ENCODE results near the gene PRRG2.
A peak's percentile ranks its signal among the peaks of the same experiment; 100 is the strongest.

DNA sequence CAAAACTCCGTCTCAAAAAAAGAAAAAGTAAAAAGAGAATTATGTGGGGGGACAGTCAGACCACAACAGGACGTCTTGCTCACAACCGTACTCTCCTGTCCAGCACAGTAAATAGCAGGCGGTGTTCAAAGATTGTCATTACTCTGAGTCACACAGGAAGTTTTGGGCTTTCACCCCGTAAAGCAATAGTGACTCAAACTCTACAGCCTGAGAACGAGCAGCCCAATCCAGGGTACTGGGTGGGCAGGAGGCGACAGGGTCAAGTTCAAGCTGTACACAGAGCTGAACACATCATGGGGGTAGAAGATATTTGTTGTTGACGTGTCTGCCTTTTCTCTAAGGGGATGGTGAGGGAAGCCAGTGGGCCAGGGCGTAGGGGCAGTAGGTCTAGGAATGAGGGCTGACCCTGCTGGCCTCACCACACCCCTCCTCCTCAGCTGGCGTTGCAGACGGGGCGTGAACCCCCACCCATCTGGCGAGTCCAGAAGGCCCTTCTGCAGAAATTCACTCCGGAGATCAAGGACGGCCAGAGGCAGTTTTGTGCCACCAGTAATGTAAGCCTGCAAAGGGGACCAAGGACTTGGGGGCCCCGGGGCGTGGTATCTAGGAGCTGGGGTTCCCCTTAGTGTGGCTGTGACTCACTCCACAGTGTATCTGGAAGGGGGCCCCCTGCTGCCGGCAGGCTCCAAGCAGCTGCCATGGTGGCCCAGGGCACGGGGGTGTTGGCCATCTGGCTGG is 33.1 kb downstream of the PRRG2 start:
- TF ChIP-seq EZH2phosphoT487 (IDR thresholded peaks at IDR 0.05; ENCODE audit: borderline replicate concordance, low read depth) (no peak), RCOR1 (IDR thresholded peaks at IDR 0.05; ENCODE audit: low read length) (no peak), FOXJ3 (CRISPR knock-in tag; IDR thresholded peaks at IDR 0.05) (no peak), ZBTB33 (IDR thresholded peaks at IDR 0.05; ENCODE audit: borderline replicate concordance, low read depth) (no peak), PBX3 (IDR thresholded peaks at IDR 0.05) (no peak), TEAD4 (IDR thresholded peaks at IDR 0.05; ENCODE audit: borderline replicate concordance, insufficient read depth) (no peak), NFIC (IDR thresholded peaks at IDR 0.05; ENCODE audit: borderline replicate concordance) (no peak), POLR2AphosphoS5 (IDR thresholded peaks at IDR 0.05; ENCODE audit: low read depth, low read length) (no peak), YY1 (IDR thresholded peaks at IDR 0.05; ENCODE audit: low read depth) (no peak), REST (IDR thresholded peaks at IDR 0.05; ENCODE audit: low read depth, low read length) (no peak), EP300 (IDR thresholded peaks at IDR 0.05; ENCODE audit: borderline replicate concordance in 1 of 2, low read depth in 1 of 2, low read length in 1 of 2) (no peak)
- TF ChIP-seq, protein P1, sequence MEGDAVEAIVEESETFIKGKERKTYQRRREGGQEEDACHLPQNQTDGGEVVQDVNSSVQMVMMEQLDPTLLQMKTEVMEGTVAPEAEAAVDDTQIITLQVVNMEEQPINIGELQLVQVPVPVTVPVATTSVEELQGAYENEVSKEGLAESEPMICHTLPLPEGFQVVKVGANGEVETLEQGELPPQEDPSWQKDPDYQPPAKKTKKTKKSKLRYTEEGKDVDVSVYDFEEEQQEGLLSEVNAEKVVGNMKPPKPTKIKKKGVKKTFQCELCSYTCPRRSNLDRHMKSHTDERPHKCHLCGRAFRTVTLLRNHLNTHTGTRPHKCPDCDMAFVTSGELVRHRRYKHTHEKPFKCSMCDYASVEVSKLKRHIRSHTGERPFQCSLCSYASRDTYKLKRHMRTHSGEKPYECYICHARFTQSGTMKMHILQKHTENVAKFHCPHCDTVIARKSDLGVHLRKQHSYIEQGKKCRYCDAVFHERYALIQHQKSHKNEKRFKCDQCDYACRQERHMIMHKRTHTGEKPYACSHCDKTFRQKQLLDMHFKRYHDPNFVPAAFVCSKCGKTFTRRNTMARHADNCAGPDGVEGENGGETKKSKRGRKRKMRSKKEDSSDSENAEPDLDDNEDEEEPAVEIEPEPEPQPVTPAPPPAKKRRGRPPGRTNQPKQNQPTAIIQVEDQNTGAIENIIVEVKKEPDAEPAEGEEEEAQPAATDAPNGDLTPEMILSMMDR (IDR thresholded peaks at IDR 0.05): peak; percentile 12; the same call in 1 of the 2 replicates

Data from SK-N-SH (cell line).